SK-N-SH (cell line): ENCODE data around the gene FASTK.
"Not testable (repeated sequence)": the region's sequence is repeated elsewhere in the genome, so short reads cannot be mapped to it uniquely, and the experiment has no call there.

Experiments used
- EZH2phosphoT487 ChIP-seq: fragments of 200-600 bp; sonication (generic); IDR thresholded peaks from 2 replicates; pipeline ENCODE4 v1.6.1; 2017; ENCODE audit warnings: low read depth, mixed run types, mild to moderate bottlenecking, antibody characterized with exemption, moderate library complexity, borderline replicate concordance
- MXI1 ChIP-seq: IDR thresholded peaks from 2 replicates; pipeline ENCODE4 v1.6.1; 2012; ENCODE audit warnings: mild to moderate bottlenecking, low read depth, low read length, improper control_type of control experiment
- RAD21 ChIP-seq: IDR thresholded peaks from 2 replicates; pipeline ENCODE4 v1.6.1; 2012; ENCODE audit warnings: mild to moderate bottlenecking, low read length
- RXRA ChIP-seq: IDR thresholded peaks from 2 replicates; pipeline ENCODE4 v1.4.0; 2012; ENCODE audit warnings: low read depth, mild to moderate bottlenecking, borderline replicate concordance
- YY1 ChIP-seq: IDR thresholded peaks from 2 replicates; pipeline ENCODE4 v1.4.0; 2012; ENCODE audit warnings: low read depth, mild to moderate bottlenecking
- TF ChIP-seq, protein P1 (sequence below): fragments of 200-600 bp; sonication (generic); IDR thresholded peaks from 2 replicates; pipeline ENCODE4 v1.6.1; 2017; ENCODE audit warnings: antibody characterized with exemption, mild to moderate bottlenecking, moderate library complexity
- TF ChIP-seq, protein P2 (sequence below): IDR thresholded peaks from 2 replicates; pipeline ENCODE4 v1.4.0; 2012; ENCODE audit warnings: low read depth, borderline replicate concordance

DNA sequence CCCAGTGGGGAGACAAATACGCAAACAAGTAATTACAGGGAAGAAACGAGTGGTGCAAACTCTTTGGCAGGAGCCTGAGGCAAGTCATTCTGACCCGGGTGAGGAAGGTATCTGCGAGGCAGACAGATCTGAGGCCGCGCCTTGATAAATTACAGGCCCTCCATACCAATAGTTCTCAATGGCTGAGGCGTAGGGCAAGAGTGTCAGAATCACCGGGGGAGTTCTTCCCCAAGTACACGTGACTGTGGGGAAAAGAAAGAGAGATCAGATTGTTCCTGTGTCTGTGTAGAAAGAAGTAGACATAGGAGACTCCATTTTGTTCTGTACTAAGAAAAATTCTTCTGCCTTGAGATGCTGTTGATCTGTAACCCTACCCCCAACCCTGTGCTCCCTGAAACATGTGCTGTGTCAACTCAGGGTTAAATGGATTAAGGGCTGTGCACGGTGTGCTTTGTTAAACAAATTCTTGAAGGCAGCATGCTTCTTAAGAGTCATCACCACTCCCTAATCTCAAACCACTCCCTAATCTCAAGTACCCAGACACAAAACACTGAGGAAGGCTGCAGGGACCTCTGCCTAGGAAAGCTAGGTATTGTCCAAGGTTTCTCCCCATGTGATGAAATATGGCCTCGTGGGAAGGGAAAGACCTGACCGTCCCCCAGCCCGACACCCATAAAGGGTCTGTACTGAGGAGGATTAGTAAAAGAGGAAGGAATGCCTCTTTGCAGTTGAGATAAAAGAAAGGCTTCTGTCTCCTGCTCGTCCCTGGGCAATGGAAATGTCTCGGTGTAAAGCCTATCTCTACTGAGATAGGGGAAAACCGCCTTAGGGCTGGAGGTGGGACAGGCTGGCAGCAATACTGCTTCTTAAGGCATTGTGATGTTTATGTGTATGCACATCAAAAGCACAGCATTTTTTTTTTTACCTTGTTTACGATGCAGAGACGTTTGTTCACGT is 53.6 kb downstream of the FASTK start:
- TF ChIP-seq, protein P1, sequence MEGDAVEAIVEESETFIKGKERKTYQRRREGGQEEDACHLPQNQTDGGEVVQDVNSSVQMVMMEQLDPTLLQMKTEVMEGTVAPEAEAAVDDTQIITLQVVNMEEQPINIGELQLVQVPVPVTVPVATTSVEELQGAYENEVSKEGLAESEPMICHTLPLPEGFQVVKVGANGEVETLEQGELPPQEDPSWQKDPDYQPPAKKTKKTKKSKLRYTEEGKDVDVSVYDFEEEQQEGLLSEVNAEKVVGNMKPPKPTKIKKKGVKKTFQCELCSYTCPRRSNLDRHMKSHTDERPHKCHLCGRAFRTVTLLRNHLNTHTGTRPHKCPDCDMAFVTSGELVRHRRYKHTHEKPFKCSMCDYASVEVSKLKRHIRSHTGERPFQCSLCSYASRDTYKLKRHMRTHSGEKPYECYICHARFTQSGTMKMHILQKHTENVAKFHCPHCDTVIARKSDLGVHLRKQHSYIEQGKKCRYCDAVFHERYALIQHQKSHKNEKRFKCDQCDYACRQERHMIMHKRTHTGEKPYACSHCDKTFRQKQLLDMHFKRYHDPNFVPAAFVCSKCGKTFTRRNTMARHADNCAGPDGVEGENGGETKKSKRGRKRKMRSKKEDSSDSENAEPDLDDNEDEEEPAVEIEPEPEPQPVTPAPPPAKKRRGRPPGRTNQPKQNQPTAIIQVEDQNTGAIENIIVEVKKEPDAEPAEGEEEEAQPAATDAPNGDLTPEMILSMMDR = not testable (repeated sequence)
- TF ChIP-seq EZH2phosphoT487, RXRA, YY1, RAD21, MXI1: not testable (repeated sequence)
- TF ChIP-seq, protein P2, sequence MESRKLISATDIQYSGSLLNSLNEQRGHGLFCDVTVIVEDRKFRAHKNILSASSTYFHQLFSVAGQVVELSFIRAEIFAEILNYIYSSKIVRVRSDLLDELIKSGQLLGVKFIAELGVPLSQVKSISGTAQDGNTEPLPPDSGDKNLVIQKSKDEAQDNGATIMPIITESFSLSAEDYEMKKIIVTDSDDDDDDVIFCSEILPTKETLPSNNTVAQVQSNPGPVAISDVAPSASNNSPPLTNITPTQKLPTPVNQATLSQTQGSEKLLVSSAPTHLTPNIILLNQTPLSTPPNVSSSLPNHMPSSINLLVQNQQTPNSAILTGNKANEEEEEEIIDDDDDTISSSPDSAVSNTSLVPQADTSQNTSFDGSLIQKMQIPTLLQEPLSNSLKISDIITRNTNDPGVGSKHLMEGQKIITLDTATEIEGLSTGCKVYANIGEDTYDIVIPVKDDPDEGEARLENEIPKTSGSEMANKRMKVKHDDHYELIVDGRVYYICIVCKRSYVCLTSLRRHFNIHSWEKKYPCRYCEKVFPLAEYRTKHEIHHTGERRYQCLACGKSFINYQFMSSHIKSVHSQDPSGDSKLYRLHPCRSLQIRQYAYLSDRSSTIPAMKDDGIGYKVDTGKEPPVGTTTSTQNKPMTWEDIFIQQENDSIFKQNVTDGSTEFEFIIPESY = not testable (repeated sequence)
